Mucosa of descending colon (tissue), 3 donors: ENCODE results near the gene TSEN2. TPM values are rescaled to one million over a fixed set of nuclear protein-coding genes. Genes with fewer than 3 reads are reported as not detected.
A peak's percentile ranks its signal among the peaks of the same experiment; 100 is the strongest.
"Not testable (repeated sequence)": the region's sequence is repeated elsewhere in the genome, so short reads cannot be mapped to it uniquely, and the experiment has no call there.

ENCODE experiments used
- ATAC-seq: fragments of 200-7000 bp; cut with Tn5 transposase; one replicate; pipeline ENCODE4 v1.9.1; 2020; ENCODE audit warnings: mild to moderate bottlenecking, moderate library complexity
- DNase-seq, 3 donors: peaks; one replicate each; pipeline ENCODE4 v3.0.0-alpha.2; 2020
- H3K36me3 ChIP-seq: fragments of 200-600 bp; one replicate; pipeline ENCODE4 v1.8.0; 2021; ENCODE audit warnings: low read depth, mild to moderate bottlenecking
- H3K4me1 ChIP-seq: fragments of 200-600 bp; one replicate; pipeline ENCODE4 v1.8.0; 2021; ENCODE audit warnings: low read depth, mild to moderate bottlenecking
- H3K4me3 ChIP-seq: fragments of 200-600 bp; one replicate; pipeline ENCODE4 v1.8.0; 2021; ENCODE audit warnings: mild to moderate bottlenecking
- H3K9me3 ChIP-seq: fragments of 200-600 bp; one replicate; pipeline ENCODE4 v1.8.0; 2021; ENCODE audit warnings: mild to moderate bottlenecking
- intact Hi-C, 2 donors: fragments of 100-400 bp; cut with DNase I in 1 of 2; cut with micrococcal nuclease in 1 of 2; formaldehyde crosslinking; loops; one replicate each; pipeline versions ENCODE4 v1.11.0 to v1.11.1; 2022; cut with DNase I, micrococcal nuclease
- total RNA-seq, 3 donors: library from RNA; stranded (reverse); fragmentation: NEBNext Ultra II Directional in 2 of 3; extraction: Animal tissue kit (Norgen Biotek cat#: 25700) in 2 of 3; gene quantifications; one replicate each; pipeline versions ENCODE4 v1.2.1 to v1.2.4, GENCODE V29; 2021 to 2023
- TF ChIP-seq, protein P1 (sequence below): fragments of 200-600 bp; IDR thresholded peaks from one replicate; pipeline ENCODE4 v1.8.0; 2022; ENCODE audit warnings: antibody characterized with exemption, mild to moderate bottlenecking
- donor health status: DM: no; HTN: no; CAD: no; lungs with moderate emphysema.
- donor health status: DM: no; HTN: no; CAD: no.
- donor health status: DM: no; HTN: yes; CAD: no.

Gene TSEN2
- total RNA-seq, 3 donors from 2014 or later, result 18.2 to 29.7 (median 28.8) TPM

- peaks cover 23% of the 10 kb centered on the region for H3K4me1 ChIP-seq
- TF ChIP-seq, protein P1, sequence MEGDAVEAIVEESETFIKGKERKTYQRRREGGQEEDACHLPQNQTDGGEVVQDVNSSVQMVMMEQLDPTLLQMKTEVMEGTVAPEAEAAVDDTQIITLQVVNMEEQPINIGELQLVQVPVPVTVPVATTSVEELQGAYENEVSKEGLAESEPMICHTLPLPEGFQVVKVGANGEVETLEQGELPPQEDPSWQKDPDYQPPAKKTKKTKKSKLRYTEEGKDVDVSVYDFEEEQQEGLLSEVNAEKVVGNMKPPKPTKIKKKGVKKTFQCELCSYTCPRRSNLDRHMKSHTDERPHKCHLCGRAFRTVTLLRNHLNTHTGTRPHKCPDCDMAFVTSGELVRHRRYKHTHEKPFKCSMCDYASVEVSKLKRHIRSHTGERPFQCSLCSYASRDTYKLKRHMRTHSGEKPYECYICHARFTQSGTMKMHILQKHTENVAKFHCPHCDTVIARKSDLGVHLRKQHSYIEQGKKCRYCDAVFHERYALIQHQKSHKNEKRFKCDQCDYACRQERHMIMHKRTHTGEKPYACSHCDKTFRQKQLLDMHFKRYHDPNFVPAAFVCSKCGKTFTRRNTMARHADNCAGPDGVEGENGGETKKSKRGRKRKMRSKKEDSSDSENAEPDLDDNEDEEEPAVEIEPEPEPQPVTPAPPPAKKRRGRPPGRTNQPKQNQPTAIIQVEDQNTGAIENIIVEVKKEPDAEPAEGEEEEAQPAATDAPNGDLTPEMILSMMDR, result no peak
- no peaks in the 10 kb centered on the region for H3K9me3 ChIP-seq
- DNase-seq (no peak), ATAC-seq (no peak)
- no peaks in the 10 kb centered on the region for H3K36me3 ChIP-seq
- H3K4me3 ChIP-seq, result no peak overlapping the region
- intact Hi-C loops, result no loop called here
Observed at GRCh38 chr3:12465836-12466225, 18.4 kb upstream of the TSEN2 start.

DNA sequence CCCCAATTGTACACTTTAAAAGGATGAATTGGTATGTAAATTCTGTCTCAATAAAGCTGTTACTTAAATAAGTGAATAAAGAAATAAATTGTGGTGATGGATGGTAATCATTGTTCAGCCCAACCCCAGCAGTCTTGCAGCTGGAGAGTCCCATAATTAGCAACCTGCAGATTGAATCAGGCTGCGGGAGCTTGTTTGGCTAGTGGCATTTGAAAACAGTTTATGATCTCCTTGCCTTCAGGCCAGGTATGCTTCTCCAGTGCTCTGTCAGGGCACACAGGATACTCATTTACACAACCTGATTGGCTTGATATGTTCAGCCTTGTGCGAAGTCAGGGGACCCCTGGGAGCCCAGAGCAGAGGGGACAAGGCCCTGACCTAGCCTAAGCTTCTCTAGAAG, 16.5 kb upstream of the TSEN2 start:
- Histone ChIP-seq H3K36me3 (no peaks in the 10 kb centered on the region), H3K9me3 (no peaks in the 10 kb centered on the region), H3K4me3 (no peak overlapping the region), H3K4me1 (peaks cover 12% of the 10 kb centered on the region)
- intact Hi-C loops, result no loop called here
- DNase-seq, result peak in 1 of 3 donors; percentile 25
- no peak for ATAC-seq
- TF ChIP-seq, protein P1, result no peak

DNA sequence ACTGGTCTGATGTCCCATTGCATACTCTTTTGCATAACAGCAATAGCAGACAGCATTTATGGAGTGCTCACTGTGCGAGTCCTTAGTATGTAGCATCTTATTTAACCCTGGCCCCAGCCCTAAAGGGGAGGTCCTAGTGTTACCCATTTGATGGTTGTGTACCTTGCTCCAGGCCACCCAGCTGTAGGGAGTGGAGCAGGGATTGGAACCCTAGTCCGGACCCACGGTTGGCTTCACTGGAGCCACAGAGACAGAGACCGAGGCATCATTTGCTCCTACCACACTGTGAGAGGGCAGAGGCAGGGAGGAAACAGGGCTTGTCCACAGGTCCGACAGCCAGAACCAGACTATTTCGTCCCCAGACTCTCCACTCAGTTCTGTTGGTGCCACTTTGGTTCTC, 16.0 kb upstream of the TSEN2 start:
- H3K9me3 ChIP-seq, result no peaks in the 10 kb centered on the region
- H3K4me3 ChIP-seq, result no peak overlapping the region
- TF ChIP-seq, protein P1, result no peak
- intact Hi-C loops, result no loop called here
- no peaks in the 10 kb centered on the region for H3K36me3 ChIP-seq
- ATAC-seq (no peak), DNase-seq (peak in 1 of 3 donors; percentile 17)
- peaks cover 12% of the 10 kb centered on the region for H3K4me1 ChIP-seq

- intact Hi-C loops, result no loop called here
- no peak for ATAC-seq
Observed at GRCh38 chr3:12468757-12469156, 15.5 kb upstream of the TSEN2 start.

GRCh38 chr3:12469222-12469621, 15.1 kb upstream of the TSEN2 start:
- H3K4me3 ChIP-seq, H3K4me1 ChIP-seq, intact Hi-C loops, ATAC-seq, DNase-seq, H3K36me3 ChIP-seq, H3K9me3 ChIP-seq: not testable (repeated sequence)

More at GRCh38 chr3:12468757-12469156, 15.5 kb upstream of the TSEN2 start:
- H3K9me3 ChIP-seq, result no peaks in the 10 kb centered on the region
- H3K4me3 ChIP-seq, result no peak overlapping the region
- TF ChIP-seq, protein P1, result no peak
- H3K36me3 ChIP-seq, result no peaks in the 10 kb centered on the region
- no peak for DNase-seq
- H3K4me1 ChIP-seq, result peaks cover 10% of the 10 kb centered on the region

DNA sequence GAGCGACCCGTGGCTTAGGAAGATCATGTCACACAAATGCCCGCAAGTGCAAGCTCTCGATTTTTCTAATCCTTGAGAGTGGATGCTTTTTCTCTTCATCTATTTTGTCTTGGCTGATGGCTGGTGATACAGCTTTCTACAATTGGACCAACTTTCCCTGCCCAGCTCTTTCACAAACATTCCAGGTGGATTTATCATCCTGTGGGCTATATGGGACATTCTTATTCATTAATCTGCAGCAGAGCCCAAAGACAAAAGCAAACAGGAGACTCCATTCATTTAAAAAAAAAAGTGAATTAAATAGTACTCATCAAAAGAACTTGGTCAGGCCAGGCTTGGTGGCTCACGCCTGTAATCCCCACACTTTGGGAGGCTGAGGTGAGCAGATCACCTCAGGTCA, 14.2 kb upstream of the TSEN2 start:
- no peaks in the 10 kb centered on the region for H3K36me3 ChIP-seq
- no peak for ATAC-seq
- H3K4me3 ChIP-seq, result no peak overlapping the region
- H3K4me1 ChIP-seq, result peaks cover 10% of the 10 kb centered on the region
- TF ChIP-seq, protein P1, result no peak
- H3K9me3 ChIP-seq, result no peaks in the 10 kb centered on the region
- intact Hi-C loops, result no loop called here
- DNase-seq, result no peak
